SJSA1 (cell line): ENCODE data around the gene KLHL7. TPM values are rescaled to one million over a fixed set of nuclear protein-coding genes. Genes with fewer than 3 reads are reported as not detected.

Experiments used
- DNase-seq, 2 experiments: peaks; one replicate each; pipeline ENCODE4 v3.0.0-alpha.2; 2015 to 2020; ENCODE audit warnings: low spot score in 2 of 2, low read depth in 1 of 2
- H3K27ac ChIP-seq: fragments of 250-450 bp; sonication (Bioruptor Pico); 2 replicates; pipeline ENCODE4 v1.5.1; 2020; ENCODE audit warnings: mild to moderate bottlenecking, moderate library complexity
- H3K27me3 ChIP-seq: fragments of 250-450 bp; sonication (Bioruptor Pico); replicated peaks from 2 replicates; pipeline ENCODE4 v1.5.1; 2020; ENCODE audit warnings: mild to moderate bottlenecking, moderate library complexity
- H3K36me3 ChIP-seq: fragments of 250-450 bp; sonication (Bioruptor Pico); 2 replicates; pipeline ENCODE4 v1.5.1; 2020; ENCODE audit warnings: mild to moderate bottlenecking
- H3K4me1 ChIP-seq: fragments of 250-450 bp; sonication (Bioruptor Pico); replicated peaks from 2 replicates; pipeline ENCODE4 v1.6.1; 2021; ENCODE audit warnings: mild to moderate bottlenecking
- H3K4me3 ChIP-seq: fragments of 250-450 bp; sonication (Bioruptor Pico); 2 replicates; pipeline ENCODE4 v1.5.1; 2020; ENCODE audit warnings: mild to moderate bottlenecking
- H3K9me3 ChIP-seq: fragments of 250-450 bp; sonication (Bioruptor Pico); replicated peaks from 2 replicates; pipeline ENCODE4 v1.5.1; 2020; ENCODE audit warnings: mild to moderate bottlenecking
- total RNA-seq: library from RNA; depleted of rRNA; stranded (reverse); fragments of >200 nt; shearing (Covaris generic); gene quantifications from 2 replicates; pipeline ENCODE4 v1.2.3, GENCODE V29; 2014; rRNA removed

KLHL7 gene, protein sequence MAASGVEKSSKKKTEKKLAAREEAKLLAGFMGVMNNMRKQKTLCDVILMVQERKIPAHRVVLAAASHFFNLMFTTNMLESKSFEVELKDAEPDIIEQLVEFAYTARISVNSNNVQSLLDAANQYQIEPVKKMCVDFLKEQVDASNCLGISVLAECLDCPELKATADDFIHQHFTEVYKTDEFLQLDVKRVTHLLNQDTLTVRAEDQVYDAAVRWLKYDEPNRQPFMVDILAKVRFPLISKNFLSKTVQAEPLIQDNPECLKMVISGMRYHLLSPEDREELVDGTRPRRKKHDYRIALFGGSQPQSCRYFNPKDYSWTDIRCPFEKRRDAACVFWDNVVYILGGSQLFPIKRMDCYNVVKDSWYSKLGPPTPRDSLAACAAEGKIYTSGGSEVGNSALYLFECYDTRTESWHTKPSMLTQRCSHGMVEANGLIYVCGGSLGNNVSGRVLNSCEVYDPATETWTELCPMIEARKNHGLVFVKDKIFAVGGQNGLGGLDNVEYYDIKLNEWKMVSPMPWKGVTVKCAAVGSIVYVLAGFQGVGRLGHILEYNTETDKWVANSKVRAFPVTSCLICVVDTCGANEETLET
- 25.0 and 33.2 TPM in 2 replicates for total RNA-seq

DNA sequence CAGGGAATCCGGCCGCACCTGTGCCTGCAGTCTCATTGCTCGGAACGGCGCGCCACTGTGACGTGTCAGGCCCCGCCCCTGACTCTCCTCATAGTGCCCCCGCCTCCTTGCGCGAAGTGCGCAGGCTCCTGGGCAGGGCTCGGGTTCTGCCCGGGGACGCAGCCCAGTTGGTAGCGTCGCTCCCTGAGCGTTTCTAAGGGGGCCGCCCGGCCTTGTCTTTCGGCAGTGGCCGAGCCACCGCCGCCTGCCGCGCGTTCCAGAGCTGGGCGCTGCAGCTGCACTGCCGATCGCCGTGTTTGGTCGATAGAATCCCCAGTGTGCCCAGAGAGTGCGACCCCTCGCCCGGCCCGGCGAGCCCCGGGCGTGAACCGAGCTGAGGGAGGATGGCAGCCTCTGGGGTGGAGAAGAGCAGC, at the start of gene KLHL7:
TSS of gene KLHL7 (plus strand) at position 142 of the 413 bp plus-strand sequence. CDS start at position 384, 242 bp downstream.
- peak; percentile 86 to 94 for DNase-seq
- Histone ChIP-seq H3K4me3 (peak within 1 kb of the TSS; percentile 79), H3K27ac (peak within 1 kb of the TSS; percentile 47), H3K9me3 (0 out of 2 replicates have a peak, but pooled peaks cover 6% of the 10 kb centered on the region), H3K4me1 (peaks cover 12% of the 10 kb centered on the region), H3K27me3 (no peaks in the 10 kb centered on the region), H3K36me3 (peaks cover 15% of the 10 kb centered on the region; the same call in 1 of the 2 replicates)

DNA sequence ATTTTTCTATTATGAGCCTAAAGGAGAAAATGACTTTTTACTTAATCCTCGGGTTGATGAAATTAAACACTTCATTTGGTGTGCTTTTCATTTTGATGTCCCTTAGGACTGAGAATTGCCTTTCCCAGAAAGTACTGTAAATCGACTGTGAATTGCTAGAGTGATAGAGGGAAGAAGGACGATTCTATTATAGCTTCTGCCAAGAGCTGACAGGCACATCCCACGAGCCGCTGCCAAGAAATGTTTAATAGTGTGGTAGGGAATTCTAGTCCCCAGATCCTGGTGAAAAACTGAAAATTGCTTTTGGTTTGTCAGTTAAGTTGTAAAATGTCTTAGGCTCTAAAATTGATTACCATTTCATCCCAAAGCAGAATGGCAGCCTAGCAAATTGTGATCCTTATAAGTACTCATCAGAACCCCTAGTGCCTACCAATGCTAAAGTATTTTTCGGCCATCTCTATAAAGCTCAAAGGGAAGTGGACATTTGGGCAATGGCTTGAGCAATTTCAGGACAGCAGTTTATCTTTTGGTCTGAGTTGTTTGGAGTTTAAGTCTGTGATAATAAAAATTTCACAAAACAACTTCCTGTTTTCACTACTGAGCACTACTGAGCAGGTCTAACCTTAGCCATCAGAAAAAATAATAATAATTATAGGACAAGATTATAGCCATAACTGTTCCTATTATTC, 47.0 kb upstream of the KLHL7 start:
- Histone ChIP-seq H3K27me3 (no peaks in the 10 kb centered on the region), H3K4me1 (no peaks in the 10 kb centered on the region)

DNA sequence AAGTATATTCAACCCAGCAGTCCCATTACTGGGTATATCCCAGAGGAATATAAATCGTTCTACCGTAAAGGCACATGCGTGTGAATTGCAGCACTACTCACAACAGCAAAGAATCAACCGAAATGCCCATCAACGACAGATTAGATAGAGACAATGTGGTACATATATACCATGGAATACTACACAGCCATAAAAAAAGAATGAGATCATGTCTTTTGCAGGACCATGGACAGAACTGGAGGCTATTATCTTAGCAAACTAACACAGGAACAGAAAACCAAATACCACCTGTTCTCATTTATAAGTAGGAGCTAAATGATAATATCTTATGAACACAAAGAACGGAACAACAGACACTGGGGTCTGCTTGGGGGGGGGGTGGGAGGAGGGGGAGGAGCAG, 44.3 kb upstream of the KLHL7 start:
- Histone ChIP-seq H3K36me3 (no peaks in the 10 kb centered on the region), H3K4me3 (no peak overlapping the region), H3K9me3 (no peaks in the 10 kb centered on the region), H3K27ac (no peak overlapping the region), H3K27me3 (no peaks in the 10 kb centered on the region), H3K4me1 (no peaks in the 10 kb centered on the region)
- DNase-seq = no peak

More for the DNA sequence above, 47.0 kb upstream of the KLHL7 start:
- Histone ChIP-seq H3K27ac (no peak overlapping the region), H3K4me3 (no peak overlapping the region), H3K36me3 (no peaks in the 10 kb centered on the region), H3K9me3 (no peaks in the 10 kb centered on the region)
- no peak for DNase-seq

DNA sequence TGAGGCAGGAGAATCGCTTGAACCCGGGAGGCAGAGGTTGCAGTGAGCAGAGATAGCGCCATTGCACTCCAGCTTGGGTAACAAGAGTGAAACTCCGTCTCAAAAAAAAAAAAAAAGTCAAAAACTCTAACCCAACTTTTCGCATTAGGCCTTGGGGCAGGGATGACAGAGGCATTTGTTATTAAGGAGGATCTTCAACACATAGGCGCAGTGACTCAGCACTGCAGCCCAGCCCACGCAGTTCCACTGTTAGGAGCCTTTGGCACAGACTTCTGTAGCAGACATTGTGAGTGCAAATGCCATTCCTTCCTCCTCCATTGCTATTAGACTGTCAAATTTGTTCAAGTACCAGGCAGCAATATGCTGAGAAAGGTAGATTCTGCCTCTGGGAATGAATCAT, 43.1 kb upstream of the KLHL7 start:
- DNase-seq = no peak
- no peaks in the 10 kb centered on the region for H3K36me3 ChIP-seq

DNA sequence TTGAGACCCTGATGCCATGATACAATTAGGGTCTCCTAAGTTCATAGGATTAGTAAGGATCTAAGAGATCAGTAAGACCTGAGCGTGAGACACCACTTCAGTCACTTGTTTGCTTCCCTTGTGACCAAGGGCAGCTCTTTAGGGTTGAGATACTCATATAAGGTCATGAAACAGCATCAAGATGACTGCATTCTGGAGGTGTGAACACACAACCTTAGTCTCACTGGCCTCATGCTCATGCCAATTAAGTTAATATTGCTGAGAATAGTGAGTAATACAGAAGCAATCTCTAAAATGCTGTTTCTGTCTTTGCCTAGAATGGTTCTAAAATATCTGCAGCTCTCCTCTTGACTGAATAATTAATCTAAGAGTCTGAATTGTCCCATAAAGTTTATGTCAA, 39.6 kb upstream of the KLHL7 start:
- no peak overlapping the region for H3K4me3 ChIP-seq
- no peaks in the 10 kb centered on the region for H3K9me3 ChIP-seq
- no peaks in the 10 kb centered on the region for H3K36me3 ChIP-seq
- H3K27me3 ChIP-seq = no peaks in the 10 kb centered on the region
- H3K27ac ChIP-seq = no peak overlapping the region
- DNase-seq = no peak
- no peaks in the 10 kb centered on the region for H3K4me1 ChIP-seq

More for the DNA sequence above, 43.1 kb upstream of the KLHL7 start:
- Histone ChIP-seq H3K27ac (no peak overlapping the region), H3K9me3 (no peaks in the 10 kb centered on the region), H3K4me3 (no peak overlapping the region), H3K27me3 (no peaks in the 10 kb centered on the region), H3K4me1 (no peaks in the 10 kb centered on the region)

DNA sequence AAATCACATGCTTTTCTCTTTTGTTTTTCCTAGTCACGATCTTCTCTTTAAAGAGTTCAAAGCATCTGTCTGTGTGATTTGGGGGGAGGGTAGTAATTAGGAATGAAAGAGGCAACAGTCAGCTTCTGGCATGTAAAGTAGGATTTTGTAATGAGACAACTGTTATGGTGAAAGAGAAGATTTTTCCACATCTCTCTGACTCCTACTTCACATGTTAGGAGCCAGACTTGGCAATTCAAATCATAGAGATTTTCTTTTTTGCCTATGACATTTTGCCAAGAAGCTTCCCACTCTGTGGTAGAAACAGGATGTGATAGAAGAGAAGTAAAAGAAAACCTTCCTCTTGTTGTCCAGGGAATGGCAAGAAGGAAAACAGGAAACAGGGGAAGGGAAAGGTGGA, 38.3 kb upstream of the KLHL7 start:
- Histone ChIP-seq H3K9me3 (no peaks in the 10 kb centered on the region), H3K36me3 (no peaks in the 10 kb centered on the region), H3K27ac (no peak overlapping the region), H3K4me1 (peaks cover 6% of the 10 kb centered on the region), H3K4me3 (no peak overlapping the region), H3K27me3 (no peaks in the 10 kb centered on the region)
- DNase-seq = no peak

DNA sequence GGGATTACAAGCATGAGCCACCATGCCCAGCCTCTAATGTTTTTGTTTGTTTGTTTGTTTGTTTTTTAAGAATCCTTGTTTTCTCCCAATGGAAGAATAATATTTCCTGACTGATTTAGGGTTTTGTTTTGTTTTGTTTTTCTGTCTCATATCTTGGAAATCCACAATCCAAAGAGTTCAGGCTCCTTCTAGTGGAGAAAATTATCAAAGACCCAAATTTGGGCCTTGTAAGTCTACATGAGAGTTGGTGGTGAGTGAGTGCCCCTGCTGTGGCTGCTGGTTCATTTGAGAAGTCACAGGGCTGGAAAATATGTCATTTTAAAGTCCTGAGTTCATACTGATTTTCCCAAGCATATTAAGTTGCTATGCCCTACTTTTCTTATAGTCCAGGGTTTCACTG, 33.5 kb upstream of the KLHL7 start:
- no peak for DNase-seq
- Histone ChIP-seq H3K27me3 (no peaks in the 10 kb centered on the region), H3K36me3 (no peaks in the 10 kb centered on the region), H3K27ac (no peak overlapping the region), H3K4me1 (peaks cover 27% of the 10 kb centered on the region), H3K9me3 (no peaks in the 10 kb centered on the region), H3K4me3 (no peak overlapping the region)

DNA sequence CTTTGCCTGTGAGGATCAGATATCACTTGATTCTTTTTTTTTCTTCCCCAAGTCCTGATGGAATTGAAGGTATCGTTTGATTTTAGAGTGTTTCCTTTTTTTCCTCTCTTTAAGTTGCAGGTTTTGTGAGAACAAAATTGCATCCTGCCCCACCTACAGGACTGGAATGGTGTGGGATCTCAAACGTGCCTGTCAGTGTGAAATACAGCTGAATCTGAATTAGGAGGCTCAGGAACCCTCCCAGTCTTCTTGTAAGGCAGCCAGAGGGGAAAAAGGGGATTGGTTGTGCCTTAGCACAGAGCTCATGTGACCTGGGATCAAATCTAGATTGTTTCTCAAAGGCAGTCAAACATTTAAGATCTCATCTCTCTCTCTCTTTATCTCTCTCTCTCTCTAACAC, 32.7 kb upstream of the KLHL7 start:
- H3K36me3 ChIP-seq = no peaks in the 10 kb centered on the region
- no peak overlapping the region for H3K4me3 ChIP-seq
- H3K27ac ChIP-seq = no peak overlapping the region
- no peaks in the 10 kb centered on the region for H3K9me3 ChIP-seq
- H3K27me3 ChIP-seq = no peaks in the 10 kb centered on the region
- no peak for DNase-seq
- H3K4me1 ChIP-seq = peaks cover 35% of the 10 kb centered on the region

DNA sequence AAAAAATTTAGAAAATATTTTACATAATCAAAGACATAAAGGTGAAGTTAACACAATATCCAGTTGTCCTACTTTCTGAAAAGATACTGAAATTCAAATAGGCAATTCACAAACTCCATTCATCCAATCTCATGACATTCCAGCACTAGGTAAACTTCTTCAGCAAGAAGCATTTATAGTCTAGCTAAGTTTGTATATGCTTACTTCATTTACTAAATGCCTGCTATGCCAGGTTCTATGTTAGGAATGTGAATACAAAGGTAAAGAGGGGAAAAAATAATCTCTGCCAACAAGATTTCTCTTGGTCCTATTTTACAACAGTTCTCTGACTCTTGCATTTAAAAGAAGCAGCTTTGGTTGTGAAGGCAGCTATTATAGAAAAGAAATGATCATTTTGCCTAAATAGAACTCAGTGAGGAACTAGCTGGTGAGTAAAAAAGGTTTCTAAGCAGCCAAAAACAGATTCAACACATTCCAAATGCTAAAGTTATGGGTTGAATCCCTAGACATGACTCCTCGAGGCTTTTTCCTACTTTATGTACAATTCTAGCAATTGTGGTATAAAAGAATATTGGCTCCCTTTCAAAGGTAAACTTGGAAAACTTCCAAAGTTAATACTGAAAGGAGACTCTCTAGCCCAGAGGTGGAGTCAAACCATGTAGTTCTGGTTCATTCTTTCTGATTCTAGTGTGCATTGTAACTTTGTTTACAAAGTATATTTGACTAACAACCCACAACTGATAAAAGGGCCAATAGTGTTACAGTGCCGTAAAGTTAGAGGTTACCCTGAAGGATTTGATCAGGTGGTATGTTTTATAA, 30.9 kb upstream of the KLHL7 start:
- peak in 1 of 2 experiments; percentile 26 for DNase-seq
- H3K27ac ChIP-seq = no peak overlapping the region

DNA sequence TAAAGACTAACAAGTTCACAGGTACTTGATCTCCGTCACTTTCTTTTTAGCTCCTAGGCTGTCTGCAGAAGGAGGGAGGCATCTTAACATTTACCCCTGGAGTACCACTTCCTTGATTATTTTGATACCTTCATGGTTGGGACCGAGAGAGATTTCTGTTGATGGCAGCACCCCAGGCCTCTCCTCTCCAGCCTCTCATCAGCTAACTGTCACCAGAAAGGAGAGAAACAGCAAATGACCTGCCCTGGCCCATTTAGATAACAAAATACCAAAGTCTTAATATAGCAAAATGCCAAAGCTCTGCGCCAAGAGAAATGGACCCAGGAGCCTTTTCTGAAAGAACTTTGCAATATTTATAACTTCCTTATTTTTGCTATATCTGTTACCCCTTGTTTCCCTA, 30.0 kb upstream of the KLHL7 start:
- H3K4me1 ChIP-seq = peaks cover 35% of the 10 kb centered on the region
- H3K27ac ChIP-seq = no peak overlapping the region
- H3K36me3 ChIP-seq = no peaks in the 10 kb centered on the region
- H3K4me3 ChIP-seq = no peak overlapping the region
- H3K27me3 ChIP-seq = no peaks in the 10 kb centered on the region
- no peaks in the 10 kb centered on the region for H3K9me3 ChIP-seq
- no peak for DNase-seq

More for the DNA sequence above, 30.9 kb upstream of the KLHL7 start:
- Histone ChIP-seq H3K4me1 (peaks cover 35% of the 10 kb centered on the region), H3K4me3 (no peak overlapping the region), H3K27me3 (no peaks in the 10 kb centered on the region), H3K9me3 (no peaks in the 10 kb centered on the region), H3K36me3 (no peaks in the 10 kb centered on the region)

DNA sequence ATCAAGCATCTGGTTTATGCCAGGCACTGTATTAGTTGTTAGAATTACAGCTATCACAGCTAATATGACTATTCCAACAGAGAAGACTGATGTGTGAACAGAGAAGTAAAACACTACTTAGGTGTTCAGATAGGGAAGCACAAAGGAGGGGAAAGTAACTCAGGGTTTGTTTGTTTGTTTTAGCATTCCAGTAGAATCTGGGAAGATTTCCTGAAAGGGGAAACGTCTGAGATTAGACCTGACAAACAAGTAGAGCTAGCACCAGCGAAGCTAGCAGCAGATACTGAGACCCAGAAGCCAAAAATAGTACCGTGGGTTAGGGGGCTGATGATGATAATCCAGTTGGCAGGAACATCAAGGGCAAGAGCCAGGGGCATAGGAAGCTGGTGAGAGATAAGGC, 28.8 kb upstream of the KLHL7 start:
- H3K4me1 ChIP-seq = peaks cover 31% of the 10 kb centered on the region
- H3K27me3 ChIP-seq = no peaks in the 10 kb centered on the region
- H3K4me3 ChIP-seq = no peak overlapping the region
- no peak overlapping the region for H3K27ac ChIP-seq
- H3K36me3 ChIP-seq = no peaks in the 10 kb centered on the region
- DNase-seq = peak in 1 of 2 experiments; percentile 27
- H3K9me3 ChIP-seq = no peaks in the 10 kb centered on the region

DNA sequence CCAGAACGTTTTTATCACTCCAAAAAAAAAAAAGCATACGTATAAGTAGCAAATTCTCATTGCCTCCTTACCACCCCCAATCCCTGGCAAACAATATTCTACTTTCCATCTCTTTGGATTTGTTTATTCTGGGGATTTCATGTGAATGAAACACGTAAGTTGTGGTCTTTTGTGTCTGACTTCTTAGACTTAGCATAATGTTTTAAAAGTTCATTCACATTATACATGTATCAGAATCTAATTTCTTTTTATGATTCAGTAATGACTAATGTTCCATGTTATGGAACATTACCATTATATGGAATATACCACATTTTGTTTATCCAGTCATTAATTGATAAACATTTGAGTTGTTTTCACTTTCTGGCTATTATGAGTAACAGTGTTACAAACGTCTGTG, 12.5 kb upstream of the KLHL7 start:
- no peak overlapping the region for H3K27ac ChIP-seq
- no peak overlapping the region for H3K4me3 ChIP-seq
- peak in 1 of 2 experiments; percentile 30 for DNase-seq
- H3K9me3 ChIP-seq = no peaks in the 10 kb centered on the region; the same call in 1 of the 2 replicates
- H3K27me3 ChIP-seq = no peaks in the 10 kb centered on the region
- H3K36me3 ChIP-seq = no peaks in the 10 kb centered on the region
- peaks cover 8% of the 10 kb centered on the region; the same call in 1 of the 2 replicates for H3K4me1 ChIP-seq

DNA sequence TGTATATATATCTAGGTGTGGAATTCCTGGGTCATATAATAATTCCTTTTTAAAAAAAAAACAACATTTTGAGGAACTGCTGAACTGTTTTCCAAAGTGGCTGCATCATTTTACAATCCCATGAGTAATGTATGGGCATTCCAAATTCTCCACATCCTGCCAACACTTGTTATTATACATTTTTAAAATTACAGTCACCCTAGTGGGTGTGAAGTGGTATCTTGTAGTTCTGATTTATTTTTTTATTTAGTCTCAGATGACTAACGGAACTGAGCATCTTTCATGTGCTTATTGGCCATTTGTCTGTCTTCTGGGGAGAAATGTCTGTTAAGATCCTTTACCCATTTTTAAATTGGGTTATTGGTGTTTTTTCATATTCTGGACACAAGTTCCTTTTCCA, 12.0 kb upstream of the KLHL7 start:
- H3K9me3 ChIP-seq = no peaks in the 10 kb centered on the region; the same call in 1 of the 2 replicates
- no peaks in the 10 kb centered on the region for H3K27me3 ChIP-seq
- peaks cover 8% of the 10 kb centered on the region; the same call in 1 of the 2 replicates for H3K4me1 ChIP-seq
- no peak overlapping the region for H3K27ac ChIP-seq
- no peak for DNase-seq
- H3K36me3 ChIP-seq = no peaks in the 10 kb centered on the region
- H3K4me3 ChIP-seq = no peak overlapping the region
